Hepatocyte (in vitro differentiated cells): Measurements from ENCODE around the gene CAPZA2. TPM values are rescaled to one million over a fixed set of nuclear protein-coding genes. Genes with fewer than 3 reads are reported as not detected.
"Not testable (repeated sequence)": the region's sequence is repeated elsewhere in the genome, so short reads cannot be mapped to it uniquely, and the experiment has no call there.

Experiments
- DNase-seq: peaks from one replicate; pipeline ENCODE4 v3.0.0-alpha.2; 2016; ENCODE audit warnings: low spot score
- H2AFZ ChIP-seq: fragments of 200-600 bp; sonication (generic); 2 replicates; pipeline ENCODE4 v1.6.0; 2016; ENCODE audit warnings: antibody characterized with exemption, mild to moderate bottlenecking
- H3K27ac ChIP-seq: fragments of 200-600 bp; sonication (generic); 2 replicates; pipeline ENCODE4 v1.5.1; 2016; ENCODE audit warnings: mild to moderate bottlenecking
- H3K27me3 ChIP-seq: fragments of 200-600 bp; sonication (generic); 2 replicates; pipeline ENCODE4 v1.6.1; 2016
- H3K36me3 ChIP-seq: fragments of 200-600 bp; sonication (generic); replicated peaks from 2 replicates; pipeline ENCODE4 v1.5.1; 2016; ENCODE audit warnings: low read depth; ENCODE audit not compliant: insufficient read depth
- H3K4me1 ChIP-seq: fragments of 200-600 bp; sonication (generic); 2 replicates; pipeline ENCODE4 v1.5.1; 2016; ENCODE audit warnings: mild to moderate bottlenecking, moderate library complexity; ENCODE audit not compliant: insufficient read depth
- H3K4me2 ChIP-seq: fragments of 200-600 bp; sonication (generic); 2 replicates; pipeline ENCODE4 v1.6.0; 2016
- H3K4me3 ChIP-seq: fragments of 200-600 bp; sonication (generic); 2 replicates; pipeline ENCODE4 v1.5.1; 2016; ENCODE audit warnings: mild to moderate bottlenecking
- H3K79me2 ChIP-seq: fragments of 200-600 bp; sonication (generic); 2 replicates; pipeline ENCODE4 v1.6.0; 2017; ENCODE audit warnings: mild to moderate bottlenecking
- H3K9me2 ChIP-seq: fragments of 200-600 bp; sonication (generic); replicated peaks from 2 replicates; pipeline ENCODE4 v1.6.0; 2017; ENCODE audit warnings: mild to moderate bottlenecking; ENCODE audit not compliant: insufficient read depth
- H3K9me3 ChIP-seq: fragments of 200-600 bp; sonication (generic); 2 replicates; pipeline ENCODE4 v1.5.1; 2016; ENCODE audit warnings: low read depth, mild to moderate bottlenecking
- H4K20me1 ChIP-seq: fragments of 200-600 bp; sonication (generic); 2 replicates; pipeline ENCODE4 v1.6.0; 2016; ENCODE audit warnings: mild to moderate bottlenecking; ENCODE audit not compliant: insufficient read depth, poor library complexity, severe bottlenecking
- EZH2 ChIP-seq: fragments of 200-600 bp; sonication (generic); IDR thresholded peaks from 2 replicates; pipeline ENCODE4 v1.6.1; 2016; ENCODE audit warnings: antibody characterized with exemption, mild to moderate bottlenecking, borderline replicate concordance
- EZH2phosphoT487 ChIP-seq: fragments of 200-600 bp; sonication (generic); IDR thresholded peaks from one replicate; pipeline ENCODE4 v1.6.1; 2018; ENCODE audit warnings: antibody characterized with exemption, mild to moderate bottlenecking, low read depth, moderate library complexity; ENCODE audit not compliant: unreplicated experiment, severe bottlenecking
- WGBS: methylation state at CpG from one replicate; pipeline ENCODE4 v1.1.6; 2016; ENCODE audit warnings: low lambda C conversion rate; ENCODE audit errors: missing lambda C conversion rate; 5-methylcytosine and 5-hydroxymethylcytosine counted together
- polyA plus RNA-seq: library from polyadenylated mRNA; unstranded; fragments of >200 nt; fragmentation: Nextera tagmentation; extraction: Ambion mirVana; gene quantifications from 2 replicates; pipeline ENCODE4 v1.2.1, GENCODE V29; 2016
- total RNA-seq: library from RNA; depleted of rRNA; stranded (reverse); fragments of >200 nt; gene quantifications from 2 replicates; pipeline ENCODE4 v1.2.3, GENCODE V29; 2014
- TF ChIP-seq, protein P1 (sequence below): fragments of 200-600 bp; sonication (generic); IDR thresholded peaks from 2 replicates; pipeline ENCODE4 v1.5.1; 2016; ENCODE audit warnings: antibody characterized with exemption, mild to moderate bottlenecking; ENCODE audit not compliant: poor library complexity

Gene CAPZA2
- total and polyA plus RNA-seq, 2 experiments from 2014 or later: 151 to 154 TPM

GRCh38 chr7:116932566-116932965 is 70.2 kb downstream of the CAPZA2 start:
- Histone ChIP-seq H3K4me2 (no peak overlapping the region), H3K4me3 (no peak overlapping the region), H3K9me3 (no peaks in the 10 kb centered on the region), H3K79me2 (no peaks in the 10 kb centered on the region), H3K4me1 (no peaks in the 10 kb centered on the region), H4K20me1 (no peaks in the 10 kb centered on the region), H3K9me2 (no peaks in the 10 kb centered on the region), H2AFZ (no peak overlapping the region), H3K27me3 (no peaks in the 10 kb centered on the region), H3K36me3 (no peaks in the 10 kb centered on the region), H3K27ac (no peak overlapping the region)
- TF ChIP-seq EZH2 (no peak), EZH2phosphoT487 (no peak)
- TF ChIP-seq, protein P1, sequence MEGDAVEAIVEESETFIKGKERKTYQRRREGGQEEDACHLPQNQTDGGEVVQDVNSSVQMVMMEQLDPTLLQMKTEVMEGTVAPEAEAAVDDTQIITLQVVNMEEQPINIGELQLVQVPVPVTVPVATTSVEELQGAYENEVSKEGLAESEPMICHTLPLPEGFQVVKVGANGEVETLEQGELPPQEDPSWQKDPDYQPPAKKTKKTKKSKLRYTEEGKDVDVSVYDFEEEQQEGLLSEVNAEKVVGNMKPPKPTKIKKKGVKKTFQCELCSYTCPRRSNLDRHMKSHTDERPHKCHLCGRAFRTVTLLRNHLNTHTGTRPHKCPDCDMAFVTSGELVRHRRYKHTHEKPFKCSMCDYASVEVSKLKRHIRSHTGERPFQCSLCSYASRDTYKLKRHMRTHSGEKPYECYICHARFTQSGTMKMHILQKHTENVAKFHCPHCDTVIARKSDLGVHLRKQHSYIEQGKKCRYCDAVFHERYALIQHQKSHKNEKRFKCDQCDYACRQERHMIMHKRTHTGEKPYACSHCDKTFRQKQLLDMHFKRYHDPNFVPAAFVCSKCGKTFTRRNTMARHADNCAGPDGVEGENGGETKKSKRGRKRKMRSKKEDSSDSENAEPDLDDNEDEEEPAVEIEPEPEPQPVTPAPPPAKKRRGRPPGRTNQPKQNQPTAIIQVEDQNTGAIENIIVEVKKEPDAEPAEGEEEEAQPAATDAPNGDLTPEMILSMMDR: no peak
- no peak for DNase-seq
- 99% methylated on average over 7 of the region's 7 CpGs for WGBS

- no peak for DNase-seq
- WGBS: 100% methylated on average over 3 of the region's 3 CpGs
Observed at GRCh38 chr7:116933465-116933864, 71.1 kb downstream of the CAPZA2 start.

DNA sequence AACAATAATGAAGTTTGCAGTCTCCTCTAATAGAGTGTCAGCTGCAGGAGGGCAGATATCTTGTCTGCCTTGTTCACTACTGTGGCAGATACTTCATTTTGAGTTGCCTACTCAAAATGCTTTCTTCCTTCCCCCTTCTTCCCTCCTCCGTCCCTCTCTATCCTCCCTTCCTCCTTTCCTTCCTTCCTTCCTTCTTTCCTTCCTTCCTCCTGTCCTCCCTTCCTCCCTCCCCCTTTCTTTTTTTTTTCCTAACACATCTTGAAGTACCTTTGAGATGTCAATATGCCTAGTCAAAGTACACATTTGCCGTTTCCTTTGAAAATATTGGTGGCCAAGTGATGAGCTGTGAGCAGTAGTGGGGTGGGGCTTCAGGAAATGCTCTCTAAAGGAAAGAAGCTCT is 72.2 kb downstream of the CAPZA2 start:
- H3K27me3 ChIP-seq: no peaks in the 10 kb centered on the region
- H3K9me3 ChIP-seq: no peaks in the 10 kb centered on the region
- H3K4me3 ChIP-seq: no peak overlapping the region
- H4K20me1 ChIP-seq: no peaks in the 10 kb centered on the region
- DNase-seq: no peak
- no peak overlapping the region for H3K27ac ChIP-seq
- no peak overlapping the region for H3K4me2 ChIP-seq
- no peak overlapping the region for H2AFZ ChIP-seq
- WGBS: 89% methylated on average over 2 of the region's 2 CpGs
- no peaks in the 10 kb centered on the region for H3K79me2 ChIP-seq
- H3K4me1 ChIP-seq: no peaks in the 10 kb centered on the region
- H3K36me3 ChIP-seq: no peaks in the 10 kb centered on the region
- TF ChIP-seq EZH2: no peak
- TF ChIP-seq, protein P1: no peak
- TF ChIP-seq EZH2phosphoT487: no peak
- no peaks in the 10 kb centered on the region for H3K9me2 ChIP-seq

More at GRCh38 chr7:116933465-116933864, 71.1 kb downstream of the CAPZA2 start:
- no peak for TF ChIP-seq EZH2
- TF ChIP-seq, protein P1: no peak
- TF ChIP-seq EZH2phosphoT487: no peak
- no peaks in the 10 kb centered on the region for H4K20me1 ChIP-seq
- H3K36me3 ChIP-seq: no peaks in the 10 kb centered on the region
- no peaks in the 10 kb centered on the region for H3K79me2 ChIP-seq
- no peaks in the 10 kb centered on the region for H3K4me1 ChIP-seq
- no peaks in the 10 kb centered on the region for H3K9me3 ChIP-seq
- H3K4me2 ChIP-seq: no peak overlapping the region
- H3K27ac ChIP-seq: no peak overlapping the region
- H2AFZ ChIP-seq: no peak overlapping the region
- H3K4me3 ChIP-seq: no peak overlapping the region
- no peaks in the 10 kb centered on the region for H3K9me2 ChIP-seq
- H3K27me3 ChIP-seq: no peaks in the 10 kb centered on the region

DNA sequence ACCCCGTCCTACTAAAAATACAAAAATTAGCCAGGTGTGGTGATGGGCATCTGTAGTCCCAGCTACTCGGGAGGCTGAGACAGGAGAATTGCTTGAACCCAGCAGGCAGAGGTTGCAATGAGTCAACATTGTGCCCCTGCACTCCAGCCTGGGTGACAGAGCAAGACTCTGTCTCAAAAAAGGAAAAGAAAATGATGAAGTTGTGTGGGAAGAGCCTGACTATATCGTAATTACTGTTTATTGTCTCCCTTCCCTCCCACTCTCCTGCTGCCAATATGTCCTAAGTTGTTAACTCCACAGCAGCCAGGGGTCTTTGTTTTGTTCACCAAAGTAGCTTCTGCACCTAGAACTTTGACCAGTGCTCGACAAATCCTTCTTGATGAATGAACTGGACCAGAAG is 74.5 kb downstream of the CAPZA2 start:
- H3K36me3 ChIP-seq, H3K4me2 ChIP-seq, H3K4me1 ChIP-seq, H3K27ac ChIP-seq, H2AFZ ChIP-seq, H3K4me3 ChIP-seq, H3K9me2 ChIP-seq, H3K79me2 ChIP-seq, DNase-seq, H3K27me3 ChIP-seq, H3K9me3 ChIP-seq, H4K20me1 ChIP-seq: not testable (repeated sequence)
- 82% methylated on average over 4 of the region's 4 CpGs for WGBS
